NCI-H2029 (cell line): ENCODE data around the gene NDUFAF8.

Experiments used
- DNase-seq: peaks from one replicate; lab custom pipeline; 2025; lab: John Stamatoyannopoulos, UW

NDUFAF8 gene

GRCh38 chr17:81238815-81239713, at the start of gene NDUFAF8, which contains the start of gene TEPSIN:
TSS of gene NDUFAF8 (plus strand) at chr17:81239318. CDS start at chr17:81239364, 46 bp downstream.
TSS of gene TEPSIN (minus strand) at chr17:81239055. CDS start at chr17:81239033, 22 bp downstream.
- peak; percentile 96 for DNase-seq

GRCh38 chr17:81189670-81190530, 49.2 kb upstream of the NDUFAF8 start:
- DNase-seq, result no peak

- no peak for DNase-seq
Measured at GRCh38 chr17:81190591-81190990, 48.5 kb upstream of the NDUFAF8 start.

- no peak for DNase-seq
Measured at GRCh38 chr17:81191116-81191515, 48.0 kb upstream of the NDUFAF8 start.

GRCh38 chr17:81191646-81192045, 47.5 kb upstream of the NDUFAF8 start:
- no peak for DNase-seq

GRCh38 chr17:81192386-81193050, 46.6 kb upstream of the NDUFAF8 start:
- DNase-seq, result no peak

GRCh38 chr17:81193051-81193410, 46.1 kb upstream of the NDUFAF8 start:
- DNase-seq, result no peak

- DNase-seq, result no peak
Measured at GRCh38 chr17:81193470-81194224, 45.5 kb upstream of the NDUFAF8 start.

GRCh38 chr17:81194225-81194760, 44.8 kb upstream of the NDUFAF8 start:
- no peak for DNase-seq

- no peak for DNase-seq
Measured at GRCh38 chr17:81194941-81195901, 43.9 kb upstream of the NDUFAF8 start.

GRCh38 chr17:81195941-81196495, 43.1 kb upstream of the NDUFAF8 start:
- DNase-seq, result no peak

GRCh38 chr17:81196505-81197408, 42.4 kb upstream of the NDUFAF8 start:
- no peak for DNase-seq

GRCh38 chr17:81197409-81197795, 41.7 kb upstream of the NDUFAF8 start:
- no peak for DNase-seq

- no peak for DNase-seq
Measured at GRCh38 chr17:81197831-81198490, 41.2 kb upstream of the NDUFAF8 start.

- DNase-seq, result no peak
Measured at GRCh38 chr17:81198826-81199481, 40.2 kb upstream of the NDUFAF8 start.

- DNase-seq, result no peak
Measured at GRCh38 chr17:81199482-81199830, 39.7 kb upstream of the NDUFAF8 start.

GRCh38 chr17:81200201-81200600, 38.9 kb upstream of the NDUFAF8 start:
- no peak for DNase-seq
